RWPE1 (cell line): Measurements from ENCODE around the gene BCOR.

ENCODE experiments used
- CTCF ChIA-PET: fragments of 350-600 bp; sonication (Branson Sonifier 250); formaldehyde crosslinking; extraction: SDS; loops from one replicate; lab custom pipeline; 2021; lab: Yijun Ruan, JAX
- POLR2A ChIA-PET: fragments of 400-600 bp; formaldehyde crosslinking; extraction: SDS; loops from one replicate; lab custom pipeline; 2020; ENCODE audit warnings: antibody characterized with exemption; ENCODE audit not compliant: low non-redundant PET; lab: Yijun Ruan, JAX
- DNase-seq: peaks from one replicate; pipeline ENCODE4 v3.0.0; 2012; ENCODE audit warnings: low spot score
- H3K27ac ChIP-seq: fragments of 450-650 bp; 2 replicates; pipeline ENCODE4 v1.5.1; 2017
- CTCF ChIP-seq: fragments of 450-650 bp; conservative IDR thresholded peaks from 2 replicates; pipeline ENCODE4 v1.5.1; 2017; ENCODE audit warnings: low read depth, mild to moderate bottlenecking

The BCOR gene

GRCh38 chrX:40104630-40104984 is 6.8 kb upstream of the BCOR start:
- H3K27ac ChIP-seq, result peak overlapping the region; percentile 95
- ChIA-PET CTCF (interaction anchor here (0.8 kb wide), 1 partner anchor 58 kb away, joined by 3 read pairs; no protein-coding TSS in a partner anchor), POLR2A (no interaction called here)
- DNase-seq, result no peak
- TF ChIP-seq CTCF, result no peak

DNA sequence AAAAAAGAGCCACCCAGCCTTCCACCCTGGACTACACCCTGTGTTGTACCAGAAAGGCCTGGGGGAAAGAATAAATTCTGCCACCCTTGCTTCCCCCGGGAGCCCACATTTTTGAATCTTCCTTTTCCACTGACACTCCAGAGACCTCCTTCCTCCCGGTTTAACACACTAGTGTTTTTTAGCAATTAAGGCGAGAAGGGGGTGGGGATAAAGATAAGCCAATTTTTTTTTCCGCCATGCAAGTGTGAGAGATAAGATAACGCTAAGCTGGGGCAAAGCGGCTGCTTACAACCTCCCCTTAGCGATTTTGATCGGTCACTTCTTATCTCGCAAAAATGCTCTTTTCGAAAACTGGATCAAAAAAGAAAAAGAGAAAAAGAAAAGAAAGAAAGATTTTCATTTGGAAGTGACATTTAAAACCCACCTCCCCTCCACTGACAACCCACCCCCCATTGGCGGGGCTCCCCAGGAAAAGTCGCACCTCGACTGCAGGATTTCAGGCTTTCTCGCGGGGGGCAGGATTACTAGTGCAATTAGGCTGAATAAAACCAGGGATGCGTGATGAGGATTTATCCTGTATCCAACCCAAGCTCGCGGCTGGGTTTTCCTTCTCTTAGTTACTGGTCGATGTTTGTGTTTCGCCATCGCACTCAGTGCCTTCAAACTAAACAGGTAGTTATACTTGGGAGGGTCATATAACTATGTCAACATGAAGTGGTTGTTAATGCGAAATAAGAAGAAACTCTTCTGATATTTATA is 6.0 kb upstream of the BCOR start:
- ChIA-PET CTCF (no interaction called here), POLR2A (no interaction called here)
- no peak for TF ChIP-seq CTCF
- peak overlapping the region; percentile 95; the same call in 1 of the 2 replicates for H3K27ac ChIP-seq
- no peak for DNase-seq

DNA sequence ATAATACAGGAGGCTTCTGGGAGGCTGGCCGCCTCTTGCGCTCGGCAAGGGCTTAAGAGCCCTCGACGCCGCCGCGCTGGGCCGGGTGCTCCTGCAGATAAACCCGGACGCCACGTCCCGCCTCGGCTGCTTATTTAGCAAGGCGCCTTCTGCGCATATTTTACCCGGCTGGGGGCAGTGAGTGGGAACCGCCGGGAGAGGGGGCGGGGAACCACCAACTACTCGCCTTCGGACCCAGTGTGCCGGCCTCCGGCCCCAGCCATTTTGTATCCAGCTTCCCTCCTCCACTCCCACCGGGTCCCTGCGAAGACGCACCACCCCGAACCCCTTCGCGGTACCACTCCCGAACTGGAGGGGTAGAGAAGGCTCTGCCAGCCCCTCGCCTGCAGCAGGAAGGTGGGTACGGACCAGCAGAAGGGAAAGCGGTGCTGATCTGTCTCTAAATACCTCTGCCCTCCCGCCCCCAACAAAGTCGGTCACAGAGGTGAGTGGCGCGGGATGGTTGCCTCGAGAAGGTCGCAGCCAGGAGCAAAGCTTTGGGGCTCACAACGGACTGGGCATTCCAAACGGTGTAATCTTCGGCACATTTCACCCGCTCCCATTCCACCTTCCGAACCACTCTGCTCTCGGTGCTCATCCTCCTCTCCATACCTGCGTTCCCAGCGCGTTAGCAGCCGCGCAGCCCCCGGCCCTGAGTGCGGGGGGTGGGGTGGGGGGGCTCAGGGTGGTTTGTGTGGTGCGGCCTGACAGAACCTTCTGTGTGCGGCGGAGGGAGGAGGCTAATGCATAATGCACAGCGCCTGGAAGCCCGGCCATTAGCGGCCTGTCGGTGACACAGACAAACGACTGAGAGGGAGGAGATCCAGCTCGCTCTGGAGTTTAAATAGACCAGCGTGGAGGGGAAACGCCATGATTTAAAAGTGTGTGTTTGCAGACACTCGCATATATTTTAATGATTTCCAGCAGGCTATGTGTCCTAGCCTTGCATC is 4.9 kb upstream of the BCOR start:
- H3K27ac ChIP-seq, result no peak overlapping the region
- POLR2A ChIA-PET, result no interaction called here

DNA sequence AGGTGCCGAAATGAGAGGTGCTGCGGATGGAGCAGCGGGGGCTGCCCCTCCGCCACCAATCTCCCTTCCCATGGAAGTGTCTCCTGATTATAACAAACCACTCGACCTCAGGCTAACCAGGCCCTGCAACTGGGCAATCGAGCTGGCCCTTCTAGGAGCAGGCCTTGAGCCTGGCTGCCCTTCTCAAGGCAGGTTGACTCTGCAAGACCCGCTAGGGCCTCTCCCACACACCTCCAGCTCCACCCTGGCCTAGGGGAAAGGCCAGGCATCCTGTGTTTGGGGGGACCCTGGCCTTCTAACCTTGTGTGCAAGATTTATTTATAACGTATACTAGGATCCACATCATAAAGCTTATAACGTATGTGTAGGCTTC is 3.7 kb upstream of the BCOR start:
- no peak for TF ChIP-seq CTCF
- ChIA-PET POLR2A (no interaction called here), CTCF (no interaction called here)
- H3K27ac ChIP-seq, result no peak overlapping the region
- DNase-seq, result no peak

More for the DNA sequence above, 4.9 kb upstream of the BCOR start:
- DNase-seq, result no peak
- CTCF ChIA-PET, result no interaction called here
- TF ChIP-seq CTCF, result no peak

DNA sequence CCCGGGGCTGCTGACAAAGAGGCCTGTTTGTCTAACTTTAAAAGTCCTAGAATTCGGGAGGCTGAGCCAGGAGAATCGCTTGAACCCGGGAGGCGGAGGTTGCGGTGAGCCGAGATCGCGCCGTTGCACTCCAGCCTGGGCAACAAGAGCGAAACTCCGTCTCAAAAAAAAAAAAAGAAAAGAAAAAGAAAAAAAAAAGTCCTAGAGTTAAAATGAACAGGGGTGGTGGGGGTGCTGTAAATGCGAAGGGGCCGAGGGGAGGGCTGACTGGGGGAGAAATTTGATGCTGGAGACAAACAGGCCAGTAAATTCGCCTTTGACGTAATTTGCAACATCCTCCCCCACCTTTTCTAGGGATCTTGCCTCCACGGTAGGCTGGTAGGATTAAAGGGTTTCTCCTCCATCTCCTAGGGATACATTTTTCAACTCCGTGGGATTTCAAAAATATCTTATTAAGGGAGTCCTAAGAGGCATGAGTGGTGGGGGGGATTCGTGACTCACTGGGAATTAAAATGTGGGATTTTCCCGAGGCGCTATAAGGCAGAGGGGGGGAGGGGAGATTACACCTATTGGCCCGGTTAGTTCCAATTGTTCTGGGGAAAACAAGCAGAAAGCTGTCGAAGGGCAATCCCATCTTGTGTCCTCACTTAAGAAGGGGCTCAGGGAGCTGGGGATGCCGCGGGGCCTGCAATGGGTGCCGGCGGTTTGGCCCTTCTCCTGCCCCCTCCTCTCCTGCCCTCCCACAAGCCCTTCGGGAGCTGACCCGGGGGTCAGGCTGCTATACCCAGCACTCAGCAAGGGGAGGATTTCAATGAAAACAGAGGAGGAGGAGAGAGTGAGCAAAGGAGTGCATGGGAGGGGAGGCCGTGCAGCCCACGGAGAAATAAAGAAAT is 3.0 kb upstream of the BCOR start:
- DNase-seq, result no peak
- POLR2A ChIA-PET, result no interaction called here
- TF ChIP-seq CTCF, result no peak
- CTCF ChIA-PET, result no interaction called here
- H3K27ac ChIP-seq, result peak overlapping the region; percentile 87

- ChIA-PET CTCF (no interaction called here), POLR2A (no interaction called here)
- no peak for DNase-seq
- TF ChIP-seq CTCF, result no peak
- H3K27ac ChIP-seq, result peak overlapping the region; percentile 87
These were observed 2.4 kb upstream of the BCOR start for GRCh38 chrX:40100141-40100536.
